Measurements from ENCODE around the gene HARS1.

- no peak for TF ChIP-seq NFXL1 (IDR thresholded peaks at IDR 0.05; ENCODE audit: borderline replicate concordance)
- TF ChIP-seq HDGF (IDR thresholded peaks at IDR 0.05) = no peak
- peak; percentile 53 for TF ChIP-seq POLR2A (IDR thresholded peaks at IDR 0.05; ENCODE audit: low read depth, low read length)
- TF ChIP-seq POLR2AphosphoS5 (IDR thresholded peaks at IDR 0.05; ENCODE audit: low read length) = no peak
- no peak for TF ChIP-seq JUNB (IDR thresholded peaks at IDR 0.05)
- no peak for TF ChIP-seq NR2C2 (IDR thresholded peaks at IDR 0.05; ENCODE audit: borderline replicate concordance, control insufficient read depth, insufficient read length, low read depth)
- TF ChIP-seq TARDBP (IDR thresholded peaks at IDR 0.05; ENCODE audit: borderline replicate concordance) = no peak
- no peak for TF ChIP-seq CTCF (IDR thresholded peaks at IDR 0.05 in 2 of 3, conservative IDR thresholded peaks at IDR 0.05 in 1 of 3; ENCODE audit: control insufficient read depth in 2 of 3, extremely low read depth in 1 of 3, insufficient read depth in 1 of 3, low read depth in 3 of 3, low read length in 3 of 3)
- no peak for TF ChIP-seq ZBTB40 (IDR thresholded peaks at IDR 0.05; ENCODE audit: borderline replicate concordance)
These were observed 17.8 kb downstream of the HARS1 start, which contains the start of gene DND1 for GRCh38 chr5:140673187-140673976.

Data from GM12878 (cell line).